A549 (cell line): ENCODE results near the gene NPPA. TPM values are rescaled to one million over a fixed set of nuclear protein-coding genes. Genes with fewer than 3 reads are reported as not detected.

Source experiments
- ATAC-seq, 2 experiments: fragments of 200-7000 bp in 1 of 2; fragments of >200 bp in 1 of 2; cut with Nextera tagmentation in 1 of 2; cut with Tn5 transposase in 1 of 2; 3 replicates each; pipeline versions ENCODE4 v1.8.0 to v1.9.1; 2018 to 2020; ENCODE audit warnings: mild to moderate bottlenecking in 1 of 2, moderate library complexity in 1 of 2
- CTCF ChIA-PET: fragments of 300-600 bp; sonication (Branson Sonifier 250); formaldehyde crosslinking; extraction: SDS; loops from one replicate; lab custom pipeline; 2021; ENCODE audit warnings: antibody characterized with exemption, inconsistent platforms; lab: Yijun Ruan, JAX
- POLR2A ChIA-PET: fragments of 350-600 bp; formaldehyde crosslinking; extraction: SDS; loops from one replicate; lab custom pipeline; 2021; ENCODE audit warnings: antibody characterized with exemption, inconsistent platforms; lab: Yijun Ruan, JAX
- DNase-seq, 2 experiments: peaks; one replicate each; pipeline versions ENCODE4 v3.0.0 to v3.0.0-alpha.2; 2011 to 2016; ENCODE audit warnings: low read depth in 1 of 2, low spot score in 1 of 2
- FAIRE-seq: peaks from 2 replicates; lab custom pipeline; 2011; peaks lifted over from hg19 to GRCh38; lab: Jason Lieb, UNC
- H3K27ac ChIP-seq, 2 experiments: fragments of >200 bp; sonication (Bioruptor Twin); formaldehyde crosslinking; 3 replicates each; pipeline ENCODE4 v1.5.1; 2016 to 2017
- H3K4me1 ChIP-seq: fragments of >200 bp; sonication (Bioruptor Twin); formaldehyde crosslinking; 3 replicates; pipeline ENCODE4 v1.6.1; 2016
- H3K4me2 ChIP-seq: fragments of >200 bp; sonication (Bioruptor Twin); formaldehyde crosslinking; 3 replicates; pipeline ENCODE4 v1.6.1; 2016
- H3K4me3 ChIP-seq: fragments of >200 bp; sonication (Bioruptor Twin); formaldehyde crosslinking; 3 replicates; pipeline ENCODE4 v1.5.1; 2016
- H3K9me3 ChIP-seq: fragments of >200 bp; sonication (Bioruptor Twin); formaldehyde crosslinking; 3 replicates; pipeline ENCODE4 v1.6.1; 2016
- CBX8 ChIP-seq: fragments of 200-600 bp; sonication (generic); IDR thresholded peaks from 2 replicates; pipeline ENCODE4 v1.6.1; 2016
- EHMT2 ChIP-seq: fragments of 200-600 bp; sonication (generic); IDR thresholded peaks from 2 replicates; pipeline ENCODE4 v1.6.1; 2016; ENCODE audit warnings: antibody characterized with exemption, low read depth, mild to moderate bottlenecking, moderate library complexity
- ESRRA ChIP-seq: fragments of 150-350 bp; IDR thresholded peaks from 2 replicates; pipeline ENCODE4 v1.6.1; 2014; ENCODE audit warnings: mild to moderate bottlenecking, low read length, borderline replicate concordance
- FOSB ChIP-seq: fragments of 250-450 bp; sonication (Bioruptor Pico); IDR thresholded peaks from 2 replicates; pipeline ENCODE4 v1.5.0; 2020; ENCODE audit warnings: mild to moderate bottlenecking, moderate library complexity
- FOXS1 ChIP-seq: fragments of 250-450 bp; sonication (Bioruptor Pico); IDR thresholded peaks from 2 replicates; pipeline ENCODE4 v1.5.0; 2020; ENCODE audit warnings: mild to moderate bottlenecking, moderate library complexity
- HOXA7 ChIP-seq: fragments of 250-450 bp; sonication (Bioruptor Pico); IDR thresholded peaks from 2 replicates; pipeline ENCODE4 v1.5.0; 2020; ENCODE audit warnings: mild to moderate bottlenecking, moderate library complexity
- MAFK ChIP-seq: fragments of 450-650 bp; IDR thresholded peaks from 2 replicates; pipeline ENCODE4 v1.6.1; 2014; ENCODE audit not compliant: partially characterized antibody
- MAZ ChIP-seq: fragments of 150-350 bp; IDR thresholded peaks from 2 replicates; pipeline ENCODE4 v1.6.1; 2014; ENCODE audit warnings: antibody characterized with exemption, low read depth, low read length, borderline replicate concordance
- POLR2AphosphoS2 ChIP-seq: conservative IDR thresholded peaks from 2 replicates; pipeline ENCODE4 v1.6.1; 2012; ENCODE audit warnings: low read length, improper control_type of control experiment, inconsistent platforms
- RARB ChIP-seq: fragments of 250-450 bp; sonication (Bioruptor Pico); IDR thresholded peaks from 2 replicates; pipeline ENCODE4 v1.8.0; 2021; ENCODE audit warnings: mild to moderate bottlenecking, moderate library complexity
- RNF2 ChIP-seq: fragments of 200-600 bp; sonication (generic); IDR thresholded peaks from 2 replicates; pipeline ENCODE4 v1.6.1; 2016; ENCODE audit warnings: low read depth, mild to moderate bottlenecking, antibody characterized with exemption, moderate library complexity, borderline replicate concordance
- SMC3 ChIP-seq: fragments of >200 bp; sonication (Bioruptor Twin); formaldehyde crosslinking; IDR thresholded peaks from 3 replicates; pipeline ENCODE4 v1.6.1; 2018; ENCODE audit warnings: inconsistent platforms
- ZNF302 ChIP-seq: fragments of 250-450 bp; sonication (Bioruptor Pico); IDR thresholded peaks from 2 replicates; pipeline ENCODE4 v1.9.0; 2021; ENCODE audit warnings: inconsistent platforms, mild to moderate bottlenecking, moderate library complexity
- WGBS: methylation state at CpG from one replicate; pipeline ENCODE4 v1.1.6; 2017; ENCODE audit errors: missing lambda C conversion rate; 5-methylcytosine and 5-hydroxymethylcytosine counted together
- polyA plus RNA-seq, 4 experiments: library from polyadenylated mRNA; depleted of rRNA in 3 of 4; stranded (reverse); fragments of >200 nt; fragmentation: RNase III in 1 of 4; extraction: RNeasy Plus Mini Kit Qiagen cat#74134 plus additional on column Dnase treatment in 1 of 4; gene quantifications; 2 replicates in 3 of 4; 3 replicates in 1 of 4; pipeline ENCODE4 v1.2.3, GENCODE V29; 2011 to 2017
- TF ChIP-seq, protein P1 (sequence below): fragments of 450-650 bp; IDR thresholded peaks from 2 replicates; pipeline ENCODE4 v1.6.1; 2014; ENCODE audit warnings: antibody characterized with exemption
- TF ChIP-seq, protein P2 (sequence below): fragments of 200-600 bp; sonication (generic); IDR thresholded peaks from 2 replicates; pipeline ENCODE4 v1.6.1; 2016; ENCODE audit warnings: antibody characterized with exemption, mild to moderate bottlenecking, moderate library complexity
- TF ChIP-seq, protein P3 (sequence below): fragments of 250-450 bp; sonication (Bioruptor Pico); IDR thresholded peaks from 2 replicates; pipeline ENCODE4 v1.5.0; 2020; ENCODE audit warnings: low read depth, mild to moderate bottlenecking, moderate library complexity

Gene NPPA
- polyA plus RNA-seq, 2 of the 4 experiments (the other 2 are of a cell fraction): not detected

DNA sequence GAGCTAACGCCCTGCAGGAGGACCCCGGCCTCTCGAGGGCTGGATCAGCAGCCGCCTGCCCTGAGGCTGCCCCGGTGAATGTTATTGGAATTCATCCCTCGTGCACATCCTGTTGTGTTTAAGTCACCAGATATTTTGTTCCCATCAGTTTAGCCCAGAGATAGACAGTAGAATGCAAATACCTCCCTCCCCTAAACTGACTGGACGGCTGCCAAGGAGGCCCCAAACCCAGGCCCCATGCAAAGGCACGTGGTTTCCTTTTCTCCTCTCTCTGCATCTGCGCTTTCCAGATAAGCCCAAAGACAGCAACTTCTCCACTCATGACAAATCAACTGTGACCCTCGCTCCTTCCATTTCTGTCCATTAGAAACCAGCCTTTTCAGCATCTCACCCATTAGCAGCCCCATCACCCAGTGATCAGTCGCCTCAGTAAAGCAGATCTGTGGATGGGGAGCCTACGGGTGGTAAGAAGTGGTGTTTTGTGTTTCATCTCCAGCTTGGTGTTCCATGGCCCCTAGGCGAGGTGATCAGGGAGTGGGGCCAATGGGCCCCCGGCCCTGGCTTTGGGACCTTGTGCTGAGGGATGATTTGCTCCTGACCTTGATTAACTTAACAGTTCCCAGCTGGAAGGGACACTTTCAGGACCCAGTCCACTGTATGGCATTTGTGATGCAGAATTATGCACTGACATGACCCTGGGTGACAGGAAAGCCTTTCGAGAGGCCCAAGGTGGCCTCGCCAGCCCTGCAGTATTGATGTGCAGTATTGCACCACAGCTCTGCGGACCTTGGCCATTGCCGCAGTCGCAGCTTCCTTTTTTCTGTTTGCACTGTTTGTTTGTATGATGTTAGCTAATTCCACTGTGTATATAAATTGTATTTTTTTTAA lies 5.2 kb downstream of the NPPA start:
- WGBS: 83% methylated on average over 19 of the region's 19 CpGs
- no peak overlapping the region for H3K4me3 ChIP-seq
- H3K4me1 ChIP-seq: no peaks in the 10 kb centered on the region
- no peaks in the 10 kb centered on the region for H3K9me3 ChIP-seq
- ChIA-PET POLR2A (no interaction called here), CTCF (interaction anchor here (0.6 to 2.0 kb wide), 7 partner anchors 11 to 189 kb away, joined by 3 to 9 read pairs (median 4); no protein-coding TSS in a partner anchor)
- no peak for FAIRE-seq
- no peak for TF ChIP-seq FOSB (CRISPR knock-in tag)
- TF ChIP-seq FOXS1 (CRISPR knock-in tag): no peak
- TF ChIP-seq SMC3: no peak
- TF ChIP-seq, protein P1, sequence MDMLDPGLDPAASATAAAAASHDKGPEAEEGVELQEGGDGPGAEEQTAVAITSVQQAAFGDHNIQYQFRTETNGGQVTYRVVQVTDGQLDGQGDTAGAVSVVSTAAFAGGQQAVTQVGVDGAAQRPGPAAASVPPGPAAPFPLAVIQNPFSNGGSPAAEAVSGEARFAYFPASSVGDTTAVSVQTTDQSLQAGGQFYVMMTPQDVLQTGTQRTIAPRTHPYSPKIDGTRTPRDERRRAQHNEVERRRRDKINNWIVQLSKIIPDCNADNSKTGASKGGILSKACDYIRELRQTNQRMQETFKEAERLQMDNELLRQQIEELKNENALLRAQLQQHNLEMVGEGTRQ: no peak
- no peak for TF ChIP-seq MAFK
- no peak for TF ChIP-seq CBX8
- no peak for TF ChIP-seq MAZ
- TF ChIP-seq ZNF302 (CRISPR knock-in tag): no peak
- TF ChIP-seq RARB (CRISPR knock-in tag): no peak
- no peak for TF ChIP-seq ESRRA
- TF ChIP-seq POLR2AphosphoS2: no peak
- DNase-seq: no peak
- ATAC-seq: no peak
- H3K27ac ChIP-seq: no peak overlapping the region
- H3K4me2 ChIP-seq: no peak overlapping the region

GRCh38 chr1:11841245-11842153 lies 6.1 kb downstream of the NPPA start:
- Histone ChIP-seq H3K4me1 (no peaks in the 10 kb centered on the region), H3K4me3 (no peak overlapping the region), H3K9me3 (no peaks in the 10 kb centered on the region), H3K4me2 (no peak overlapping the region), H3K27ac (no peak overlapping the region)
- no peak for ATAC-seq
- FAIRE-seq: no peak
- TF ChIP-seq, protein P2, sequence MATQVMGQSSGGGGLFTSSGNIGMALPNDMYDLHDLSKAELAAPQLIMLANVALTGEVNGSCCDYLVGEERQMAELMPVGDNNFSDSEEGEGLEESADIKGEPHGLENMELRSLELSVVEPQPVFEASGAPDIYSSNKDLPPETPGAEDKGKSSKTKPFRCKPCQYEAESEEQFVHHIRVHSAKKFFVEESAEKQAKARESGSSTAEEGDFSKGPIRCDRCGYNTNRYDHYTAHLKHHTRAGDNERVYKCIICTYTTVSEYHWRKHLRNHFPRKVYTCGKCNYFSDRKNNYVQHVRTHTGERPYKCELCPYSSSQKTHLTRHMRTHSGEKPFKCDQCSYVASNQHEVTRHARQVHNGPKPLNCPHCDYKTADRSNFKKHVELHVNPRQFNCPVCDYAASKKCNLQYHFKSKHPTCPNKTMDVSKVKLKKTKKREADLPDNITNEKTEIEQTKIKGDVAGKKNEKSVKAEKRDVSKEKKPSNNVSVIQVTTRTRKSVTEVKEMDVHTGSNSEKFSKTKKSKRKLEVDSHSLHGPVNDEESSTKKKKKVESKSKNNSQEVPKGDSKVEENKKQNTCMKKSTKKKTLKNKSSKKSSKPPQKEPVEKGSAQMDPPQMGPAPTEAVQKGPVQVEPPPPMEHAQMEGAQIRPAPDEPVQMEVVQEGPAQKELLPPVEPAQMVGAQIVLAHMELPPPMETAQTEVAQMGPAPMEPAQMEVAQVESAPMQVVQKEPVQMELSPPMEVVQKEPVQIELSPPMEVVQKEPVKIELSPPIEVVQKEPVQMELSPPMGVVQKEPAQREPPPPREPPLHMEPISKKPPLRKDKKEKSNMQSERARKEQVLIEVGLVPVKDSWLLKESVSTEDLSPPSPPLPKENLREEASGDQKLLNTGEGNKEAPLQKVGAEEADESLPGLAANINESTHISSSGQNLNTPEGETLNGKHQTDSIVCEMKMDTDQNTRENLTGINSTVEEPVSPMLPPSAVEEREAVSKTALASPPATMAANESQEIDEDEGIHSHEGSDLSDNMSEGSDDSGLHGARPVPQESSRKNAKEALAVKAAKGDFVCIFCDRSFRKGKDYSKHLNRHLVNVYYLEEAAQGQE: no peak
- TF ChIP-seq HOXA7 (no peak), EHMT2 (no peak), RNF2 (no peak)
- TF ChIP-seq, protein P3, sequence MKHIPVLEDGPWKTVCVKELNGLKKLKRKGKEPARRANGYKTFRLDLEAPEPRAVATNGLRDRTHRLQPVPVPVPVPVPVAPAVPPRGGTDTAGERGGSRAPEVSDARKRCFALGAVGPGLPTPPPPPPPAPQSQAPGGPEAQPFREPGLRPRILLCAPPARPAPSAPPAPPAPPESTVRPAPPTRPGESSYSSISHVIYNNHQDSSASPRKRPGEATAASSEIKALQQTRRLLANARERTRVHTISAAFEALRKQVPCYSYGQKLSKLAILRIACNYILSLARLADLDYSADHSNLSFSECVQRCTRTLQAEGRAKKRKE (CRISPR knock-in tag): no peak
- WGBS: 86% methylated on average over 17 of the region's 17 CpGs
- no peak for DNase-seq
- POLR2A ChIA-PET: no interaction called here
- CTCF ChIA-PET: interaction anchor here (0.8 to 2.5 kb wide), 8 partner anchors 10 to 190 kb away, joined by 3 to 9 read pairs (median 4); no protein-coding TSS in a partner anchor
